Myocyte (in vitro differentiated cells): Measurements from ENCODE around the gene HCFC1R1. TPM values are rescaled to one million over a fixed set of nuclear protein-coding genes. Genes with fewer than 3 reads are reported as not detected.

Experiments
- DNase-seq: peaks from one replicate; pipeline ENCODE4 v3.0.0-alpha.2; 2012; ENCODE audit warnings: low read depth
- total RNA-seq: library from RNA; depleted of rRNA; stranded (reverse); fragments of >200 nt; gene quantifications from 2 replicates; pipeline ENCODE4 v1.2.3, GENCODE V29; 2014

The HCFC1R1 gene
- total RNA-seq, 1 donor from 2014 or later = 34.9 TPM

- DNase-seq = no peak
Measured at GRCh38 chr16:3035972-3036725, 12.4 kb upstream of the HCFC1R1 start.

GRCh38 chr16:3035289-3035971 is 11.7 kb upstream of the HCFC1R1 start:
- no peak for DNase-seq

GRCh38 chr16:3032624-3033023 is 8.9 kb upstream of the HCFC1R1 start:
- DNase-seq = no peak

- no peak for DNase-seq
Measured at GRCh38 chr16:3030222-3031212, 6.8 kb upstream of the HCFC1R1 start.

- no peak for DNase-seq
Measured at GRCh38 chr16:3029491-3030221, 5.9 kb upstream of the HCFC1R1 start.

- no peak for DNase-seq
Measured at GRCh38 chr16:3028716-3029319, 5.1 kb upstream of the HCFC1R1 start.

GRCh38 chr16:3027983-3028715 is 4.4 kb upstream of the HCFC1R1 start:
- DNase-seq = no peak

GRCh38 chr16:3027489-3027795 is 3.7 kb upstream of the HCFC1R1 start:
- peak; percentile 20 for DNase-seq

- no peak for DNase-seq
Measured at GRCh38 chr16:3026609-3027488, 3.1 kb upstream of the HCFC1R1 start.

GRCh38 chr16:3026003-3026378 is 2.2 kb upstream of the HCFC1R1 start:
- DNase-seq = no peak

- DNase-seq = no peak
Measured at GRCh38 chr16:3025032-3026002, 1.6 kb upstream of the HCFC1R1 start.

- peak; percentile 90 for DNase-seq
Measured at GRCh38 chr16:3023415-3023668, 400 bp downstream of the HCFC1R1 start.

- DNase-seq = peak; percentile 90
Measured at GRCh38 chr16:3022684-3023414, 893 bp downstream of the HCFC1R1 start.

GRCh38 chr16:3022208-3022683 is 1.5 kb downstream of the HCFC1R1 start:
- peak; percentile 96 for DNase-seq

- peak; percentile 98 for DNase-seq
Measured at GRCh38 chr16:3021449-3022207, 2.1 kb downstream of the HCFC1R1 start.
